GM21529 (cell line): Measurements from ENCODE around the gene DHPS.
"Not testable (repeated sequence)": the region's sequence is repeated elsewhere in the genome, so short reads cannot be mapped to it uniquely, and the experiment has no call there.

ENCODE experiments used
- ATAC-seq: cut with Tn5 transposase; IDR thresholded peaks from one replicate; pipeline ENCODE4 v1.9.1; 2021; ENCODE audit not compliant: unreplicated experiment

Gene DHPS

DNA sequence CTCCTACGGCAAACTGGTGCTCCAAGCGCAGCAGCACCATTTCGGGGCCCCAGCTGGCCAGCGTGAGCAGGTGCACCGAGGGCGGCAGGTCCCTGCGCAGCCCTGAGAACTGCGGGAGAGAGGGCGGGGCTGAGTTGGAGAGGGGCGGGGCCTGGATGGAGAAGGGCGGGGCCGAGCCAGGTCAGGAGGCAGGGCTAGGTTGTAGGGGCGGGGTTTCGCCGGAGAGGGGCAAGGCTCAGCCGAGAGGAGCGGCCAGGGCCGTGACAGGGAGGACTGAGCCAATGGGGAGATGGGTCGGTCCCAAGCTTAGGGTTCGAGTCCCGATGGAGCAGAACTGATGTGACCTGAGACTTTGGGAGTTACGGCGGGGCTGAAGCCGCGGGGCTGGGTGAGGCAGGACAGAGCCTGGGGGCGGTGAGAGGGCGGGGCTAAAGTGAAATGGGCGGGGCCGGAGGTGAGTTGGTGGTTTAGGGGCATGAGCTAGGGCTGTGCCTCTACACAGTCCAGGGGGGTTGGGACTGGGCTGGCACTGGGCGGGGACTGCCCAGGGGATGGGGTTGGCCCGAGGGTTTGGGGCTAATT lies 34.1 kb downstream of the DHPS start:
- no peak for ATAC-seq

DNA sequence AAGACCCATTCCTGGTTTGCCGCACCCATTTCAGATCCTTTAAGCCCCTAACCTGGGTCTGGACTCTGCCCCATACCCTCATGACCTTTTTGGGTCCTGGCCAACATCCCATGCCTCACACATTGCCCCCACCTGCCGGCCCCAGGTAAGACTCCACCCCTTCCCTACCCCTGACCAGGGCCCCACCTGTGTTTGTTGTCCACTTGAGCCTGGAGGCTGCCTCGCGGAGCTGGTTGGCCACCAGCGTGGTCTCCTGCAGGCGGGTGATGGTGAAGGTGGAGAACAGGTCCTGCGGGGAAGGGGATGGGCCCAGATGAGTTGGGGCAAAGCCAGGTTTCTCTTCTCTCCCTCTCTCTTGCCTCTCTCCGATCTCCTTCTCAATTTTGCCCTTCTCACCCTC lies 34.6 kb downstream of the DHPS start:
- no peak for ATAC-seq

DNA sequence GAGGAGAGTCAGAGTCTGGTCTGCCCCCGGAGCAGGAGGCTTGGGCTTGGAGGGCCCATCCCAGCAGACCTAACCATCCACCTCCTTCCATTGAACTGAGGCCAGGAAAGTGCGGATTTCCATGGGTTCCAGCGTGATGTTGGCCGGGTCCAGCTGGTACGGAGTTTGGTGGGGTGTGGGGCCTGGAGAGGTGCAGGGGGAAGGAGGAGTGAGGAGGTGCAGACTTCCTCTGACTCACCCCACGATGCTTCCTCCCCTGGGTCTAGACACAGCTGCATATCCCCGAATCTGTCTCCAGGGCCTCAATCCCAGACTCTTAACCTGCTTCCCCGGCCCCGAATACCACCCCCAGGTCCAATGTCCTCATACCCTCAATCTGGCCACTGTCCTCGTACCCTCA lies 35.1 kb downstream of the DHPS start:
- ATAC-seq = no peak

DNA sequence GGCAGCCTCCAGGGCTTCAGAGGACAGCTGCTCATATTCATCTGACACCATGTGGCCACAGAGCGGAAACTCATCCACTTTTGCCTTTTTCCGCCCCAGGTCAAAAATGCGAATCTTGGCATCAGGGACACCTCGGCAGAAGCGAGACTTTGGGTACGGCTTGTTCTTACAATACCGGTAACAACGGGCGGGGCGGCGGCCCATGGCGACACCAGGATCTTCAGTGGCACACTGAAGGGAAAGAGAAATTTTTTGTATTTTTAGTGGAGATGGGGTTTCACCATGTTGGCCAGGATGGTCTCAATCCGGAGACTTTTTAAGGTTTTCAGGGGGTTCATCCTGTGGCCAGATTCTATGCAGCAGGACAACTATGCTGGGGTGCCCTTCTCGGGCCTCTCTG lies 38.0 kb downstream of the DHPS start:
- ATAC-seq = not testable (repeated sequence)

DNA sequence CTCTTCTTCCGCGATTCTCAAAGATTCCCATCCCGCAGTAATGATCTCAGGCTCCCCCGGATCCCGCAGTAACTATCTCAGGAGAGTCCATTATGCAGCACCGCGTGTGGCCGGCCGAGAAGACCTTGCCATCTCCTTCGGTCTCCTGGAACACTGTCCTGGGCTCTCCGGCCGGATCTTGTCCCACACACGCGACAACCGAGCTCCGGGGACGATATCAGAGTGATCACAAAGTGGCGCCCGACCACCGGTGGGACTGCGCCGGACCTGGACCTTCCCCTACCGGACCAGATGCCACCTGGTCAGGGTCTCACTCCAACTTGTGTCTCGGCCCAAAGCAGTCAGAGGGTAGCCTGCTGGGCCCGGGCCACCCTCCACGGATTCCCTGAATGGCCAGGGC lies 39.2 kb downstream of the DHPS start:
- ATAC-seq = no peak

DNA sequence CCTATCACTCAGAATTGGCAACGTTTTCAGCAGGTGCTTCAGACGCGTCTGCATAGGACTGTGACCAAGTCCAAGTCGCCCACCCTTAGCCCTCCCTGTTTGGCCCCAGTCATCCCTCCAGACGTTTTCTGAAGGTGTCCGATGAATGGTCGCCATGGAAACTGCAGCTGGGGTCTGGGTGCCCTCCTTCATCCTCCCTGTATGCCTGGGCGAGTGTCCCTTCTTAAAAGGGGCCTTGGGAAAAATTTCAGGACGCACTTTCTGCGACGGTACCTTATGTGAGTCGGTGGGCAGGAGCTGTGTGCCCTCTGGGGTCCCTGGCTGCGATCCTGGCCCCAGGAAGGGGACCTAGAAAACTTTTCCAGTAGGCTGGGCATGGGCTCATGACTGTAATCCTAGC lies 40.2 kb downstream of the DHPS start:
- no peak for ATAC-seq

DNA sequence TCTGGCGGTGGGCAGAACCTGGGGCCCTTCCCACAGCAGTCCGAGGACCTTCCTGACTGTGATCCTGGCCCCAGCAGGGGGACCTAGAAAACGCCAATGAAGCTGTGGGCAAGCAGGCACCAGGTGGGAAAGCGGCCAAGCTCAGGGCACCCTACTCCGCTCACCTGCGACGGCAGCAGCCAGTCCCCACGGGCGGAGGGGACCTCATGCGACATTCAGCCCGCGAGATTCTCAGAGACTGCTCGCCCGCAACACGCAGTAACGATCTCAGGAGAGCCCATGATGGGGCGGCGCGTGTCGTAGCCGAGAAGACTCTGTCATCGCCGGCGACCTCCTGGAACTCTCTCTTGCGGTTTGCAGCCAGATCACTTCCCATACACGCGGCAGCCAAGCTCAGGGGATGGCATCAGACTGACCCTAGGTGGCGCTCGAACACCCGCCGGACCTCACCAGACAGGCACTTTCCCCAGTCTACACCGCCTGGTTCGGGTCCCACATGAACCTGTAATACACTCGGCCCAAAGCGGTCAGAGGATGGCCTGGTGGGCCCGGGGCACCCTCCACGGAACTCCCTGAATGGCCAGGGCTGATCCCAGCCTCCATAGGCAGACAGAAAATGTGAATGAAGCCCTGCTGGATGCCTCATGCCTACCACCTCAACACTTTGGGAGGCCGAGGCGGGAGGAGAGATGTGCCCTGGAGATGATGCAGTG lies 41.6 kb downstream of the DHPS start:
- ATAC-seq = no peak

DNA sequence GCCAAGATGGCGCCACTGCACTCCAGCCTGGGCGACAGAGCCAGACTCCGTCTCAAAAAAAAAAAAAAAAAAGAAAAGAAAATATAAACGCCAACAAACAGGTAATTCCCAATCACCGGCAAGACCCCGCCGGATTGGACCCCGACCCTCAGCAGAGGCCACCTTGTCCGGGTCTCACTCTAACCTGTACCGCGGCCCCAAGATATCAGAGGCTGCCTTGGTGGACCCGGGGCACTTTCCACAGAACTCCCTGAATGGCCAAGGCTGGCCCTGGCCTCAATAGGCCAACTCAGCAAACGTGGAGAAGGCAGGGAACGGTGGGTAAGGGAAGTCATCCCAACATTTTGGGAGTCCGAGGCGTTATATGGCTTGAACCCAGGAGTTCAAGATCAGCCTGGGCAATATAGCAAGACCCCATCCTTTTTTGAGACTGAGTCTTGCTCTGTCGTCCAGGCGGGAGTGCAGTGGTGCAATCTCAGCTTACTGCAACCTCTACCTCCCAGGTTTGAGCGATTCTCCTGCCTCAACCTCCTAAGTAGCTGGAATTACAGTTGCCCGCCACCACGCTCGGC lies 43.0 kb downstream of the DHPS start:
- no peak for ATAC-seq

DNA sequence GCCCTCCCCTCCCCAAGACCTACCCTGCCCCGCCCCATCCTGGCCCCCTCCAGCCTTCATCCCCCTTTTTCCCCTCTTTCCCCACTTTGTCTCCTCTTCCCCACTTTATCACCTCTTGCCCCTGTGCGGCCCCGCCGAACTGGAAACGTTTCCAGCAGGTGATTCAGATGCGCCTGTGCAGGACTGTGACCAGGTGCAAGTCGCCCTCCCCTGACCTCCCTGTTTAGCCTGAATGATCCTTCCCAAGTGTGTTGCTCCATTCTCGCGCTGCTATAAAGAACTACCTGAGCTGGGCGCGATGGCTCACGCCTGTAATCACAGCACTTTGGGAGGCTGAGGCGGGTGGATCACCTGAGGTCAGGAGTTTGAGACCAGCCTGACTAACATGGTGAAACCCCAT lies 45.0 kb downstream of the DHPS start:
- ATAC-seq = no peak

DNA sequence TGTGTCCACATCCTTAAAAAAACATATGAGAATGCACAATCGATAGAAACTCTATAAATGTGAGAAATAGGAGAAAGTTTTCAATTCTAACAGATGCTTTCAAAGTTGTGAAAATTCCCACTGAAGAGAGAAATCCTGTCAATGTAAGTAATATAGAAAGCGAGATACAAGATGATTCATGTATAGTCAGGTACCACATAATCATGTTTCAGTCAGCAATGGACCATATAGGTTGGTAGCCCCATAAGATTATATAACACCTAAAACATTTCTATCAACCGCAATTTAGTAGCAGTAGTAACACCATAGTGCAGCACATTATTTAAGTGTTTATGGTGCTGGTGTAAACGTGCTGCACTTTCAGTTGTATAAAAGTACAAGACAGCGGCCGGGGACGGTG lies 52.5 kb downstream of the DHPS start:
- no peak for ATAC-seq

DNA sequence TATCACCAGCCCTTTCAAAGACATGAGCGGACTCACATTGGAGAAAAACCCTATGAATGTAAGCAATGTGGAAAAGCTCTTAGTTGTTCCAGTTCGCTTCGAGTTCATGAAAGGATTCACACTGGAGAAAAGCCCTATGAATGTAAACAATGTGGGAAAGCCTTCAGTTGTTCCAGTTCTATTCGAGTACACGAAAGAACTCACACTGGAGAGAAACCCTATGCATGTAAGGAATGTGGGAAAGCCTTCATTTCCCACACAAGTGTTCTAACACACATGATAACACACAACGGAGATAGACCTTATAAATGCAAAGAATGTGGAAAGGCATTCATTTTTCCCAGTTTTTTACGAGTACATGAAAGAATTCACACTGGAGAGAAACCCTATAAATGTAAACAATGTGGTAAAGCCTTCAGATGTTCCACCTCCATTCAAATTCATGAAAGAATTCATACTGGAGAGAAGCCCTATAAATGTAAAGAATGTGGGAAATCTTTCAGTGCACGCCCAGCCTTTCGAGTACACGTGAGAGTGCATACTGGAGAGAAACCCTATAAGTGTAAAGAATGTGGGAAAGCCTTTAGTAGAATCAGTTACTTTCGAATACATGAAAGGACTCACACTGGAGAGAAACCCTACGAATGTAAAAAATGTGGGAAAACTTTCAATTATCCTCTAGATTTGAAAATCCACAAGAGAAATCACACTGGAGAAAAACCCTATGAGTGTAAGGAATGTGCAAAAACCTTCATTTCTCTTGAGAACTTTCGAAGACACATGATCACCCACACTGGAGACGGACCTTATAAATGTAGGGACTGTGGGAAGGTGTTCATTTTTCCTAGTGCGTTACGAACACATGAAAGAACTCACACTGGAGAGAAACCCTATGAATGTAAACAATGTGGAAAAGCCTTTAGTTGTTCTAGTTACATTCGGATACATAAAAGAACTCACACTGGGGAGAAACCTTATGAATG lies 53.3 kb downstream of the DHPS start:
- no peak for ATAC-seq

DNA sequence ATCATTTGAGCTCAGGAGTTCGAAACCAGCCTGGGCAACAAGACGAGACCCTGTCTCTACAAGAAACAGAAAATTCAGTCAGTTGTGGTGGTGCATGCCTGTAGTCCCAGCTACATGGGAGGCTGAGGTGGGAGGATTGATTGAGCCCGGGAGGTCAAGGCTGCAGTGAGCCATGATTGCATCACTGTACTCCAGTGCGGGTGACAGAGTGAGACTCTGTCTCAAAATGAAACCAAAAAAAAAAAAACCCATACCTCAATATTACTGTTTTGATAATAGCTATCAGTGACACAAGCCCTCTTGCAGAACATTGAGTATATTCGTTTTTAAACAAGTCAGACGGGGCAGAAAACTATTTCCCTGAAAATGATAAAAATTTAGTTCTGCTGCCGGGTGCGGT lies 54.7 kb downstream of the DHPS start:
- ATAC-seq = no peak
